Hippocampal formation (tissue), 2 donors: ENCODE results near the gene PAOX.

Experiments
- DNase-seq, 2 donors: peaks; one replicate each; lab custom pipeline; 2025; lab: John Stamatoyannopoulos, UW

The PAOX gene

DNA sequence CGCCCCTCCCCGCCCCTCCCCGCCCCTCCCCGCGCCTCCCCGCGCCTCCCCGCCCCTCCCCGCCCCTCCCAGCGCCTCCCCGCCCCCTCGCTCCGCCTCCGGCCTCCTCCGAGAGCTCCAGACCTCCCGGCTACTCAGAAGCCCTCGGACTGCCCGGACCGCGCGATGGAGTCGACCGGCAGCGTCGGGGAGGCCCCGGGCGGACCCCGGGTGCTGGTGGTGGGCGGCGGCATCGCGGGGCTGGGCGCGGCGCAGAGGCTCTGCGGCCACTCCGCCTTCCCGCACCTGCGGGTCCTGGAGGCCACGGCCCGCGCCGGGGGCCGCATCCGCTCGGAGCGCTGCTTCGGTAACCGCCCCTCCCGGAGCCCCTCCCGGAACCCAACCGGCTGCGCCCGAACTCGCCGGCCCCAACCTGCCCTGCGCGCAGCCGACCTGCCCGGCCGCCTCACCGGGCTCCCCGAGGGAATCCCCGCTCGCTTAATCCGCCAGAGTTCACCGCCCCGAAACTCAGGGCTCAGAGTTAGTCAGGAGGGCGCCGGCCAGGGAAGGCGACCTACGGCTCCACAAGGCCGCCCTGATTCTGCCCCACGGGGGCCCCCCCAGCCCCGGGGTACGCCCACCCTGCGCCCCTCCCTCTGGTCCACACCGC lies at the start of gene PAOX:
Gene PAOX (plus strand): TSS at position 111 of the 649 bp plus-strand sequence. CDS start 55 bp downstream, at position 166.
- peak; percentile 57 to 62 for DNase-seq

DNA sequence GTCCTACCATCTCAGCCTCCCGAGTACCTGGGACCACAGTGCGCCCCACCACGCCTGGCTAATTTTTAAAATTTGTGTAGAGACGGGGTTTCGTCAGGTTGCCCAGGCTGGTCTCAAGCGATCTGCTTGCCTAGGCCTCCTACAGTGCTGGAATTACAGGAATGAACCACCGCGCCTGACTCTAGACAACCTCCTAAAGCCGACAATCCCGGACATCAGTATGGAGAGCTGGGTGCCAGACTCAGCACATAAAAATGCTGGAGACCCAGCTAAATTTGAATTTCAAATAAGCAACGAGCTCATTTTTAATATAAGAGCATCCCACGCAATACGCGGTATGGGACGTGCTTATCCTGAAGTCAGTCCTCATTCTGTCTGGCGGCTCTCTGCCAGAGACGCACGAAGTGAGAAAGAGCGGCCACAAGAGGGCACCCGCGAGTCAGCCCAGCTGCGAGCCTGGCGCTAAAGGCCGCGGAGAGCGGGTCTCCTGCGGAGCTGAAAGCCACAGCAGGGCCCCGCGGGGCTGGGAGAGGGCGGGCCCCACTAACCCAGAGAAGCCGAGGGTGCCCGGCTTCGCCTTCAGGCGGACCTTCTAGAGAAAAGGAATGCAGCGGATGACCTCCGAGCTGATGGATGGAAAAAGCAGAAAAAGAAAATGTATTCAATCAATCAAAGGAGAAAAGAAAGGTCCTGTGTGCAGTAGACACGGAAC lies 49.4 kb upstream of the PAOX start:
- peak; percentile 71 to 81 for DNase-seq

DNA sequence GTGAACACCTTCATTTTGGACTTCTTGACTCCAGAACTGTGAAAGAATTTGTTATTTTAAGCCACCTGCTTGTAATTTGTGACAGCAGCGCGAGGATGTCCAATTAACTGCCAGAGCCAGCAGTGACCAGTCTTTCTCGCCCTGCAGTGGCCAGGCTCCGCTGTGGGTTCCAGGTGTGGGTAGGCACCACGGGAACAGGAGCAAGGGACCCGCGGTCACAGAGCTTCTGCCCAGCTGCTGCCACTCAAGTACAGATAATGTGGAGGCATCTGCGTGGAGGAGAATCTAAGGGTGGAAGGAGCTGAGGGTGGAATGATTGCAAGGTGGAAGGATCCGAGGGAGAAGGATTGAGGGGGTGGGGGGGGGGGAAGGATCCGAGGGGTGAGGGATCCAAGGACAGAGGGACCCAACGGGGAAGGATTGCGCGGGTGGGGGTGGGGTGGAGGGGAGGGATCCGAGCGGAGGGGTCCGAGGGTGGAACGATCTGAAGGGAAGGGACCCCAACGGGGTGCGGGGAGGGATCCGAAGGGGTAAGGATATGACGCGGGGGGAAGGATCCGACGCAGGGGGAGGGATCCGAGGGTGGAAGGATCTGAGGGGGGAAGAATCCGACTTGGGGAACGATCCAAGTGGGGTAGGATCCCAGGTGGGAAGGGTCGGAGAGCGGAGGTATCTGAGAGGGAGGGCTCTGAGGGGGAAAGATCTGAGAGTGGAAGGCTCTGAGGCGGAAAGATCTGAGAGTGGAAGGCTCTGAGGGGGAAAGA lies 45.9 kb upstream of the PAOX start:
- no peak for DNase-seq

DNA sequence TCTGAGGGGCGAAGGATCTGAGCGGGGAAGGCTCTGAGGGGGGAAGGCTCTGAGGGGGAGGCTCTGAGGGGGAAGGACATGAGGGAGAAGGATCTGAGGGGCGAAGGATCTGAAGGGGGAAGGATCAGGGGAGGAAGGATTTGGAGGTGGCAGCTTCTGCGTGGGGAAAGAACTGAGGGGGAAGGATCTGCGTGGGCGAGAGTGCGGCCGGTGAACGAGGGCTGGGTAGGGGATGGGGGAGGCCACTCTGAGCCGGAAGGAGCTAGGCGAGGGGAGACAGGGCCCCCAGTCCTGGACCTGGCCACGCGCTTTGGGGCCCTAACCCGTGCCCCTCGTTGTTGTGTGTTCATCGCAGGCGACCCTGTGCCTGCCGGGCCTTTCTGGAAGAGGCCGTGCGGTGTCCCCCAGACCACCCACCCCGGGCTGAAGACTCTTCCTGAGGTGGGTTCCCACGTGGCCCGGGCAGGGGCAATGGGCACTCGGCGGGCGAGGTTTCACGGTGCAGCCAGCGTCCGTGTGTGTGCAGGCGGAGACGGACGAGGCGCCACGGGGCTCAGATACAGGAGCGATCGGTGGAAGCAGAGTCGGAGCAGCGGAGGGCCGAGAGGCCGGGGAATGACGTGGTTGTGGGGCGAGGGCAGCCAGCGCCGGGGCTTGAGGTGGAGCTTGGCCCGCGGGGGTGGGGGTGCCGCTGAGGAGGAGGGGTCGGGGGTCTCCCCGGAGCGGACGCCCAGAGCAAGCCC lies 44.4 kb upstream of the PAOX start:
- DNase-seq = no peak

DNA sequence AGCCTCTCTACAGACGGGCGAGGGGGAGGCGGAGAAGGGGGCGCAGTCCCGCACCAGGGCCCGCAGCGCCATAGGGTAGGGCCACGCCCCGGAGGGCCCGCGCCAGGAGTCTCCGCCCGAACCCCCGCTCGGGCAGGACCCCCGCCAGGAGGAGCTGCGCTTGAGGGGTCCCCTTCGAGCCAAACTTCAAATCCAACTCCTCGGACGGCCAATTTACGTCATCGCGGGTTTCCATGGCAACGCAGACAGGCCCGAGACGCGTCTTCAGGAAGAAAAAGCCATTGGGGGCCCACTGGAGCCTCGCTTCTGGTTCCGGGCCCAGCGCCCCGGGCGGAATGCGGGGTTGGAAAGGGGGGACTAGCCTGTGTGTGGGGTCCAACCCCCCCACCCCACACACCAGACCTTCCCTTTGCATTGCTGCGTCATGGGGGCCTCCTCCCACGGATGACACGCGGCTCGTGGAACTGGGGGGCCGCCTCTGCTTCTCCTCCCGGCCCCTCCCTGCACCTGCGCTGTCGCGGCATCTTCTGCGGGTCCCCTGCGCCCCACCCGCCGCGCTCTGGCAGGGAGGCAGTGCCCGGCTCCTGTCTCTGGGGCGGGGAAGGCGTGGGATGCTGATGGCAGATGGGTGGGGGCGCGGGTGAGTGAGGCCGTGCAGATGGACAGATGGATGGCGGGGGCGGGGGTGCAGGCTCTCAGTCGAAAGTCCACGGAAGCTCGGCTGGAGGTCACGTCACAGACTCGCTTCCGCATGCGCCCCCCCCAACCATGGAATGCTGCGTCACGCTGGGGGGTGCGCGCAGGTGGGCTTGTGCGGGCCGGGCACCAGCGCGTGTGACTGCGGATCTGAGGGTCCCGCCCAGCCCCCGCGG lies 43.6 kb upstream of the PAOX start:
- DNase-seq = no peak

DNA sequence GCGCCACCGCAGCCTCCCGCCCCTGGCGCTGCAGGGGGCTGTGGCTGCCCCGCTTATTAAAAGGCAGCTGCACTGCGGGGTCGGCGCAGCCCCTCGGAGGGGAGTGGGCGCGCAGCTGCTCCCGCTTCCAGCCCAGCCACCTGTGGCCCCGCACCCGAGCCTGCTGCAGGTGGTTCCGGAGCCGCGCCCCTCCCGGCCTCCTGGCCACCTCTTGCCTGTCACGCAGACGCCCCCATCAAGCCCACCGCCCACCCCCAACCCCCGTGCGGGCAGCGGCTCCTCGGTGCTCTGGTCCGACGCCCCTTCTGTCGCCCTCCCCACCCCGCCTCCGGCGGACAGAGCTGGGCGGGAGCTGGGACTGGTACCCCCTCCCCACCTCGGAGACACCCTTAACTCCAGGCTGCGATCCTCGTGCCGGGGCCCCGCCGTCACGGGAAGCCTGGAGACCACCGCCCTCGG lies 42.9 kb upstream of the PAOX start:
- DNase-seq = no peak

DNA sequence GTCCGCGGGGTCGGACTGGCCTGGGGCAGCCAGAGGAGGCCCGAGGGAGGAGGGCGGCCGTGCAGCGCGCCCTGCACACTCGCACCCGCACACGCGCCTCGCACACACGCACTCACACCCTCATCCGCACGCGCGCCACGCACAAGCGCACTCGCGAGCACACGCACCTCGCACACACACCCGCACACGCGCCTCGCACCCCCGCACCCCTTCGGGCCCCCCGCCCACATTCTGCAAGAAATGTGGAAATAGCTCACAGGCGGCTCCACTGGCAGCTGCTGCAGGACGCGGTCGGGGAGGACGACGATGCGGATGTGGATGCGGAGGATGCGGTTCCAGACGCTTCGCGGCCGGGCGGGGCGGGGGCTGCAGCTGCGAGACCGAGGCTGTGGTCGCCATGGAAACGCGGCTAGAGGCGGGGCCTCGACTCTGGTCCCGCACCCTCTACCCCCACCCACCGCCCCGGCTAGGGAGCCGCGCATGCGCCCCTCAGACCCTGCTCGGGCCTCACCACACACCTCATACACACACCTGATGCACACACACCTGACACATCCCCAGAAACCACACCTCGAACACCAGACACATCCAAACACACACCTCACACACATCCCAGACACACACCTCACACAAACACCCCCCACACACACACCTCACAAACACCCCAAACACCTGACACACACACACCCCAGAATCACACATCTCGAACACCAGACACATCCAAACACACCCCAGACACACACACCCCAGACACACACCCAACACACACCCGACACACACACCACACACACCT lies 42.3 kb upstream of the PAOX start, which contains the start of gene CALY:
Gene CALY (minus strand): TSS at position 320 of the 793 bp plus-strand sequence. CDS start 7,907 bp downstream, outside the sequence.
- DNase-seq = peak in 1 of 2 donors; percentile 48

DNA sequence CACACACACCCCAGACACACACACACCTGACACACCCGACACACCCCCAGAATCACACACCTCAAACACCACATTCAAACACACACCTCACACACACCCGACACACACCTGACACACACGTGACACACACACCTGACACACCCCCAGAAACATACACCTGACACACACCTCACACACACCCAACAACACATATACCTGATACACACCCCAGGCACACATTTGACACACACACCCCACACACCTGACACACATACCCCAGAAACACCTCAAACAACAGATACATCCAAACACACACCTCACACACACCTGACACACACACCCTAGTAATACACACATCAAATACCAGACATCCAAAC lies 41.7 kb upstream of the PAOX start:
- no peak for DNase-seq

DNA sequence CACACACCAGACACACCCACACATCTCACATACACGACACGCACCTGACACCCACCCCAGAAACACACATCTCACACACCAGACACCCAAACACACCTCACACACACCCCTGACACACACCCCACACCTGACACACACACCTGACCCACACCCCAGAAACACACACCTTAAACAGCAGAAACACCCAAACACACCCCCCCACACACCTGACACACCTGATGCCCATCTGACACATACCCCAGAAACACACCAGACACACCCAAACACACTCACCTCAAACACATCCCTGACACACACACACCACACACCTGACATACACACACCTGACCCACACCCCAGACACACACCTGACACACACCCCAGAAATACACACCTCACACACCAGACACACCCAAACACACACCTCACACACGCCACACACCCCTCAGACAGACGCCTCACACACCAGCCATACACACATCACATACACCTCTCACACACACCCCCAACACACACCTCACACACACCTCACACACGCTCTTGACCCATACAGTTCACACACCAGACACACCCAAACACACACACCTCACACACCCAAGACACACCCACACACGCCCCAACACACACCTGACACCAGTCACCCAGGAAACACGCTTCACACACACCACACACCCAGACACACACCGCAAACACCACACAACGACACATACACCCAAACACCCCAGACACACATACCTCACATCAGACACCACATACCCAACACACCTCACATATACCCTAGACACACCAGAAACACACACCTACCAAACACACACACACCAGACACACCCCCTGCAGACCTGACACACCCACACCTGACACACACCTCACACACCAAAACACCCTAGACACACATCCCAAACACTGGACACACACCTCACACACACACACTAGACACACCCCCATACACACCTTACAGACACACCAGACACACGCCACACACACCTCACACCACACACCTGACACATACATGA lies 40.7 kb upstream of the PAOX start:
- no peak for DNase-seq

DNA sequence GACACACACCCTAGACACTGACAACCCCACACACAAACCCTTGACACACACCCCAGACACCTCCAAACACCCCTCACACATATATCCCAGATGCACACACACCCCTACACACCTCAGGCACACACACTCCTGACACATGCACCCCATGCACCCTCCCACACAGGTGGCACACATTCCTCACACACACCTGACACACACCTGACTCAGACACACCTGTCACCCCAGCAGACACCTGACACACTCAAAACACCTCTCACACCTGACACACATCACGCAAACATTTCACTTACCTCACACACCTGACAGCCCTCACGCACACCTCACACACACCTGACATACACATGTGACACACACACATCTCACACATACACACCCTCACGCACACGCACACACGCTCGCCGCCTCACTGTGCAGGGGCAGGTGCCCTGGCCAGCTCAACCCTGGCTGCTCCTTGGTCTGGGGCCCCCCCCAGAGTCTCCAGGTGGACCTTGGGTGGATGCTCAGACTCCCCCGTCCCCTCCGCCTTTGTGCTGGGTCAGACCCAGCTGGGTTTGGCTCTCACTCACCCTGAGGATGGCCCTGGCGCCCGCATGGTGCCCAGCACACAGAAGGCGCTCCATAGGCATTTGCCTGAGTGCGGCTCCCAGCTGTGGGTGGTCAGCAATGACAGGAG lies 39.2 kb upstream of the PAOX start:
- no peak for DNase-seq

DNA sequence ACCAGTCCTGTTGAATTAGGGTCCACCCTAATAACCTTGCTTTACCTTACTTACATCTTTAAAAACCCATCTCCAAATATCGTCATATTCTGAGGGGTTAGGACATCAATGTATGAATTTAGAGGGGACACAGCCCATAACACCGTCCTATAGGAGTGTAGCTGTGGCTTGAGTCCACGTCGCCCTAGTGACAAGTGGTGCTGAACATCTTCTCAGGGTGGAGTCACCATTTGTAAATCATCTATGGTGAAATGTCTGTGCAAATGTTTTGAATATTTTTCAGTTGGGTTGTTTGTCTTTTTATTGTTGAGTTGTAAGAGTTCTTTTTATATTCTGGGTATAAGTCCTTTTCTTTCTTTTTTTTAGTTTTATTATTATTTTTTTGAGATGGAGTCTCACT lies 37.1 kb upstream of the PAOX start:
- DNase-seq = no peak

DNA sequence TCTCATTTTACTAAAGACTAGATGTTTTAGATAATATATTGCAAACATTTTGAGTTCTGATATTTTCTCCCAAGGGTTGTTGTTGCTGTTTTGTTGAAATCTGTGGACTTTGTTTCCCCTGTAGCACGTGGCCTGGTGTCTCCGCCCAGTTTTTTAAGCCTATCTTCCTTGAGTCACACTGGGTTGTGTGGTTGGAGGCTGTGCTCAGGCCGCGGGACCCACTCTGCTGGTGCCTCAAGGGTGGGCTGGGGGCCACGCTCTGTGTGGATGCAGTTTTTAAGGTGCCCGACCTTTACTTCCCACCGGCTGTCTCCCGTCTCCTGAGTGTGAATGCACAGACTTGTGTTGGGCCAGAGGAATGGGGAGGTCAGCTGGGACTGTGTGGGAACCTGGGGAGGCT lies 36.1 kb upstream of the PAOX start:
- DNase-seq = no peak

DNA sequence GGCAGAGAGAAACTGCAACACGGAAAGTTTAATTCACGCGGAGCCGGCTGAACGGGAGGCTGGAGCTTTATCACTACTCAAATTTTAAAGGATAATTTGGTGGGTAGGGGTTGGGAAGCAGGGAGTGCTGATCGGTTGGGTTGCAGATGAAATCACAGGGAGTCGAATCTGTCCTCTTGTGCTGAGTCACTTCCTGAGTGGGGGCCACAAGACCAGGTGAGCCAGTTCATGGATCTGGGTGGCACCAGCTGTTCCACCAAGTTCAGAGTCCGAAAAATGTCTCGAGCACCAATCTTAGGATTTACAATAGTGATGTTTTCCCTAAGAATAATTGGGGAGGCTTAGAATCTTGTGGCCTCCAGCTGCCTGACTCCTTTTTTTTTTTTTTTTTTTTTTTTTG lies 35.5 kb upstream of the PAOX start:
- DNase-seq = no peak

DNA sequence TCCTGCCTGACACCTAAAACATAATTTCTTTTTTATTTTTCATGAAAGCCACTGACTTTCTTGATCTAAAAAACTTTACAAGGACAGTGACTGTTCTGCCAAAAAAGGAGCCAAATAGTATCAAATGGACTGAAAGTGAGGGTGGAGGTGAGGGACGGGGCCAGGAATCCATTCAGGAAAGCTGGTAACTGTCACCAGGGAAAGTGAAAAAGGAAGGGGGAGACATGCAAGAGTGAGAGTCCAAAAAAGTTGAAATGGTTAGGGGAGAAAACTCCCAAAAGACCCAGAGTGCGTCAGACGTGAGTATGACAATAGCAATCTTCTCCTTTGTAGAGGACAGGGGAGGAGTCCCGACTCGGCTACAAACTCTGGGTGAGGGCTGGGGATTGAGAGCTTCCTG lies 34.8 kb upstream of the PAOX start:
- DNase-seq = no peak

DNA sequence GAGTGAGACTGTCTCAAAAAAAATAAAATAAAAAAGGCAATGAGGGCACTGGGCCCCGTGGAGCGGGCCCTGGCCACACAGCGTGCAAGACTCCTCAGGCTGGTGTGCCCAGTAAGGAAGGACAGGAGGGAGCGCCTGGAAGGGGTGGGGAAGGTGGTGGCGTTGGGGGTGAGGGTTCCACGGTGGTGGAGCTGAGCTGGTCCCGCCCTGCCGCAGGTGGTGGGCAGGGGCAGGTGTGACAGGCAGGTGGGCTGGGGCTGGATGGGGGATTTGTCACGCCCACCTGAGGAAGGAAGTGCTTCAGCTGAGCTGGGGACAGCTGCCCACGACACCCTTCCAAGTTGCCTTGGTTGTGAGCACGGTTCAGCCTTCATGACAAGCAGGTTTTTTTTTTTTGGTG lies 32.6 kb upstream of the PAOX start:
- DNase-seq = no peak

DNA sequence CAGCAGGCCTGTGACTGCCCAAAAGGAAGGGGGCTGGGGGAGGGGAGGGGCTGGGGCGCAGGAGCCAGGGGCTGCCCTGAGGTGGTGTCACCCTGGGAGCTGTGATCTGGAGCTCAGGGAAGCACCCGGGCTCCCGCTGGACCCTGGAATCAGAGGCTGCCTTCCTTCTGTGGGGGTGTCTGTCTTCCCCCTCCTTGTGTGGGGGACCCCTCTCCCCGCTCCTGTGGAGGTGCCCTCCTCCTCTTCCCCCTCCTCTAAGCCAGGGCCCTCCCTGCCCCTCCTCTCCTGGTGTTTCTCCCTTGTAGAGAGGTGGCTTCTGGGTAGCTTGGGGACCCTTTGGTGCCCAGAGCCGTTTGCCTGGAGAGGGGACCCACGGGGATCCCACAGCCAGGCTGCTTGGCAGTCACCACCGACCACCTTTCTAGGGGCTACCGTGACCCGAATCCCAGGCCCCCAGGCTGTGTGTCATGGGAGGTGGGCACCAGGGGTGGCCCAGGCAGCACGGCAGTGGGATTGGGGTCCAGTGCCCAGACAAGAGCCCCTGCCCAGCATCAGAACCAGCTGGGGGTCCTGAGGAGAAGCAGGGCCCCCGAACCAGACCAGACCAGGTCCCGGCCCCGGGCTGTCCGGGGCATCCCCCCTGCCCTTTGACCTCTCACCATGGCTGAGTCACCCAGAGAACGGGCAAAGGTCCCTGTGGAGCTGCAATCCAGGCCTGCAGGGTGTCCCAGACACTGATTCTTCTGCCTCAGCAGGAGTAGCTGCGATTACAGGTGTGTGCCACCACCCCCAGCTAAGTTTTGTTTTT lies 31.1 kb upstream of the PAOX start:
- DNase-seq = no peak

DNA sequence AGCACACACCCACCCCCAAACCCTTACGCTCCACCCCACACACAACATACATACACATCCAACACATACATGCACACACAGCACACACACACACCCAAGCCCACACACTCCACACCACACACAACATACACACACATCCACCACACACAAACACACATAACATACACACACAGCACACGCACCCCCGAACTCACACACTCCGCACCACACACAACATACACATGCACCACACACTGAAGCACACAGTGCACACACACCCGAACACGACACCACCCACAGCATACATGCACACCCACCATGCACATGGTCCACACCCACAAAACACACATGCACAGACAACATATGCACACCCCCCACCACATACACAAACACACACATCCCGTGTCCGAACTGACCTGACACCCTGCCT lies 29.9 kb upstream of the PAOX start:
- DNase-seq = no peak

DNA sequence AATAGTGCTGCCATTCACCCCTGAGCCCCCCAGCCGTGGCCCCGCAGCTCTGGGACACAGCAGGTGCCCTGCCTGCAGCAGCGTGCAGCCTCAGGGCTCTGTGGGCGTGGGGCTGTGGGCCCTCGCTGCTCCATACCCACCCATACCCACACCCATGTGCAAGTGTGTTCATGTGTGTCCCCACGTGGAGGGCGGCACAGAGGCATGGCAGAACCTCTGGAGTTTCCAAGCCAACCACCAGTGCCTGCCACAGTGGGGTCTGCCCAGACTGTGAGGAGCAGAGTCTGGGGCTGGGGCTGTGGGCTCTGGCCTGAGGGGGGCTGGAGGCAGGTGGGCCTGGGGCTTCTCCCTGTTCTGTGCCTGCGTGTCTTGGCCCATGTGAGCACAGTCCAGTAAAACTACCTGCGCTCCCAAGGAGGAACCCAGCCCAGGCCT lies 29.5 kb upstream of the PAOX start:
- no peak for DNase-seq
